ENCODE measurements around the gene AGAP3. TPM values are rescaled to one million over a fixed set of nuclear protein-coding genes. Genes with fewer than 3 reads are reported as not detected.
A peak's percentile ranks its signal among the peaks of the same experiment; 100 is the strongest.

The AGAP3 gene
- total RNA-seq, 2 experiments from 2014 or later, result 20.6 to 22.0 TPM

DNA sequence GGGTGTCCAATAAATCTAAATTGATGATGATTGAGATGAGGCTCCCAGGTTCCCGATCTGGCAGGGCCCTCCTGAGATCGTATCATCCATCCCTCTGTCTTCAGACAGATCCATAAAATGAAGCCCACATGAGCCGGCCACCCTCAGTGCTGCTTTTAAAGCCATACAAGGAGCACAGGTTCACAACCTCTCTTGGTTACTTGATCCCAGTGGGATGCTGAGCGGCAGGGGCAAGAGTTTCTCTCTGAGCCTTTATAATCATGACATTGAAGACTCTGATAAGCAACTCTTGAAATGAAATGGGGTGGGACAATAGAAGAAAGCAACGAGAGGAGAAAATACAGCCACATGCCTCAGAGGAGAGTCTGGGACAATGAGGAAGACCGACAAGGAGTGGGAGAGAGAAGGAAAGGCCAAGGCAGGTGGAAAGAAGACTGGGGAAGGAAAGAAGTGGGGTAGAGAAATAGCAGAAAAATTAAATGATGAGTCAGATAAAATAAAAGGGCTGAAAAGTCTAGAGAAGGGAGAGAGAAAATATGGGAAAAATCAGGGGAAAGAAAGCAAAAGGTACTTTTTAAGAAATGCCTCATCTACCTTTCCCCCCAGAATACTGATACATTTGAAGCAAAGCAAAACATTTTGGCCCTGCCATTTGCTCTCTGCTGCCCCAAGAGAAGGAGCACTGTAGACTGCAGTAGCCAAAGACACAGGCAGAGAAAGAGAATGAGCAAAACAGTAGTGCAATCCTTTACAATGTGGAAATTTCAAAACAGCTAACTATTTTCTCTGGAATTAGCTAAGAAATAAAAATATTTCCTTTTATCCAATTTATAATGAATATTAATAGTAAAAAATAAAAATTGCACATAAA lies 66.6 kb downstream of the AGAP3 start:
- ATAC-seq, result no peak
- POLR2A ChIA-PET, result no interaction called here
- no peaks in the 10 kb centered on the region for H3K4me1 Mint-ChIP-seq (ENCODE audit: low read depth)
- intact Hi-C loops (cut with micrococcal nuclease), result no loop called here
- CTCF ChIA-PET, result interaction anchor here (2.5 to 5.4 kb wide), 2 partner anchors 15 to 29 kb away, joined by 11 to 38 read pairs; partner anchors contain the start of gene GBX1
- H3K4me3 Mint-ChIP-seq, result no peak overlapping the region
- no peaks in the 10 kb centered on the region for H3K36me3 Mint-ChIP-seq (ENCODE audit: low read depth)
- DNase-seq, result no peak
- H3K27me3 Mint-ChIP-seq, result peaks cover 27% of the 10 kb centered on the region
- no peaks in the 10 kb centered on the region for H3K9me3 Mint-ChIP-seq
- TF ChIP-seq, protein P1, sequence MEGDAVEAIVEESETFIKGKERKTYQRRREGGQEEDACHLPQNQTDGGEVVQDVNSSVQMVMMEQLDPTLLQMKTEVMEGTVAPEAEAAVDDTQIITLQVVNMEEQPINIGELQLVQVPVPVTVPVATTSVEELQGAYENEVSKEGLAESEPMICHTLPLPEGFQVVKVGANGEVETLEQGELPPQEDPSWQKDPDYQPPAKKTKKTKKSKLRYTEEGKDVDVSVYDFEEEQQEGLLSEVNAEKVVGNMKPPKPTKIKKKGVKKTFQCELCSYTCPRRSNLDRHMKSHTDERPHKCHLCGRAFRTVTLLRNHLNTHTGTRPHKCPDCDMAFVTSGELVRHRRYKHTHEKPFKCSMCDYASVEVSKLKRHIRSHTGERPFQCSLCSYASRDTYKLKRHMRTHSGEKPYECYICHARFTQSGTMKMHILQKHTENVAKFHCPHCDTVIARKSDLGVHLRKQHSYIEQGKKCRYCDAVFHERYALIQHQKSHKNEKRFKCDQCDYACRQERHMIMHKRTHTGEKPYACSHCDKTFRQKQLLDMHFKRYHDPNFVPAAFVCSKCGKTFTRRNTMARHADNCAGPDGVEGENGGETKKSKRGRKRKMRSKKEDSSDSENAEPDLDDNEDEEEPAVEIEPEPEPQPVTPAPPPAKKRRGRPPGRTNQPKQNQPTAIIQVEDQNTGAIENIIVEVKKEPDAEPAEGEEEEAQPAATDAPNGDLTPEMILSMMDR (IDR thresholded peaks at IDR 0.05), result no peak
- H3K27ac Mint-ChIP-seq, result no peak overlapping the region

DNA sequence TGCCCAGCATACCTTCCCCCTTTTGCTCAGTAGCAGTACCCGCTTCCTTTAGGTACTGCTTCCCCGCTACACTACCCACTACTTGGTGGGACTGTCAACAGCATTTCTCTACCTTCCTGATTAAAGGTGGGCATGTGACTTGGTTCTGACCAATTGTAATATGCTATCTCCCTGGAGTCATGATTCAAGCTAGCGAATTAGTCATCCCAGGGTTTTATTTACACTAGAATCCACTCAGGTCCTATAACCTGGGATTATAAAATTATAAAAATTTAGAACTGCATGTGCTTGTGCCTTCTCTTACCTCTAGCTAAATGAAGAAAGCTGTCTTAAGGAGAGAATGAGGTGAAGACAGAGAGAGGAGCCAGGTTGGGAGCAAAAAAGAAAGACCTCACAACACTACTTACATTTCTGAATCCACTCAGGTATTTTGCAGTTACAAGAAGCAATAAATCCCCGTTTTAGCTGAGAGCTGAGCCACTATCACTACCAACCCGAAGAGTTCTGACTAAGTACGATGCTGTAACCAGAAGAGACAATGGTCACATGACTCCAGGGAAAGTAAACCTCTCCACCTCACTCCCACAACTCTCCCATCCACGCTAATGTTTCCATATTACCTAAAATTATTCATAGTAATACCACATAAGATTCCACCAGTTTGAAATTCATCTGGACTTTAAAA lies 71.5 kb downstream of the AGAP3 start:
- intact Hi-C loops (cut with micrococcal nuclease), result no loop called here
- no peak for ATAC-seq
- no peak for DNase-seq
- no peak overlapping the region for H3K27ac Mint-ChIP-seq
- TF ChIP-seq, protein P1 (IDR thresholded peaks at IDR 0.05), result no peak
- no peaks in the 10 kb centered on the region for H3K4me1 Mint-ChIP-seq (ENCODE audit: low read depth)
- H3K27me3 Mint-ChIP-seq, result peaks cover 17% of the 10 kb centered on the region
- ChIA-PET POLR2A (no interaction called here), CTCF (interaction anchor here (1.0 to 5.4 kb wide), 4 partner anchors 10 to 47 kb away, joined by 4 to 38 read pairs (median 5); partner anchors contain the start of gene GBX1)
- no peak overlapping the region for H3K4me3 Mint-ChIP-seq
- H3K9me3 Mint-ChIP-seq, result no peaks in the 10 kb centered on the region
- H3K36me3 Mint-ChIP-seq (ENCODE audit: low read depth), result no peaks in the 10 kb centered on the region

DNA sequence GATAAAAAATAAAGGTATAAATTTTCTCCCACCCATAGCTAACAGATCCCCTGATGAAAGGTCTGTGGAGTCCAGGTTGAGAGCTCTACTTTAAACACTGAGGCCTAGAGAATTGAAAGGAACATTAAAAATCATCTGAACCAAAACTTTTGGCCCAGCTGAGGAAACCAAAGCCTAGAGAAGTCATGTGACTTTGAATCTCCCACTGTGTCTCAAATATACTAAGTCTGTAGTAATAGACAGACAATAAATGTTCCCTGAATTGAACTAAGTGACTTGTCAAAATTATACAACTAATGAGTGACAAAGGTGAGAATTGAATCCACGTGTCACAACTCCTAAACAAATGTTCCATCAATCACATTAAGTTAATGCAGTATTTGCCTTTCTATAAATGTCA lies 75.5 kb downstream of the AGAP3 start:
- Mint-ChIP-seq H3K27me3 (peaks cover 10% of the 10 kb centered on the region), H3K9me3 (no peaks in the 10 kb centered on the region), H3K4me1 (ENCODE audit: low read depth) (no peaks in the 10 kb centered on the region), H3K4me3 (no peak overlapping the region), H3K27ac (no peak overlapping the region), H3K36me3 (ENCODE audit: low read depth) (no peaks in the 10 kb centered on the region)
- POLR2A ChIA-PET, result no interaction called here
- TF ChIP-seq, protein P1 (IDR thresholded peaks at IDR 0.05), result no peak
- CTCF ChIA-PET, result interaction anchor here (0.7 to 1.4 kb wide), 3 partner anchors 8 to 144 kb away, joined by 3 to 4 read pairs (median 3); no protein-coding TSS in a partner anchor
- intact Hi-C loops (cut with micrococcal nuclease), result no loop called here
- DNase-seq, result no peak
- no peak for ATAC-seq

DNA sequence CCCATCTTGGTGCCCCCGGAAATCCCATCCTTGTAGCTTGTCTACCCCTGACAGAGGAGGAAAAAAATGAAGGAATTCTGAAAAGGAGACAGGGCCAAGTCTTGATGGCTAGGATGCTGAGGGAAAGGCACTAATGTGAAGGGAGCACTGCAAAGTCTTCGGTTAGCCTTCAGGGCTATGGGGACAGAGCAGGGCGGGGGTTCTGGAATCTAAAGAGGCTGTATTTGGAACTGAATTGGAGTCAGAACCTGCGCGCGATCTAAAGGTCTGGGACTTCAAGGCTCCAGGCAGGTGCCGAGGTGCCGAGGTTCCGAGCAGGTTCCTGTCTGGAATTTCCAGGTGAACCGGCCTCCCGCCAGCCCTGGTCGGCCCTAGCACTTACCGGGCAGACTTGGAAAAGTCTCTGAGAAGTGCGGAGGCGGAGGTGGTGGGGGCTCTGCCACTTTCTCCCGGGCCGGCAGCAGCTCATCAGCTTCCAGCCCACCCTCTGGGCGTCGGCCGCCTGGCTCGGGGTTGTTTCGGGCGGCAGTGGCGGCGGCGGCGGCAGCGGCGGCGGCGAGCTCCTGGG lies 80.4 kb downstream of the AGAP3 start:
- ATAC-seq (no peak), DNase-seq (no peak)
- TF ChIP-seq, protein P1 (IDR thresholded peaks at IDR 0.05), result no peak
- H3K27ac Mint-ChIP-seq, result no peak overlapping the region
- H3K27me3 Mint-ChIP-seq, result peaks cover 33% of the 10 kb centered on the region
- peak overlapping the region; percentile 28 for H3K4me3 Mint-ChIP-seq
- POLR2A ChIA-PET, result no interaction called here
- CTCF ChIA-PET, result interaction anchor here (0.9 to 5.9 kb wide), 10 partner anchors 11 to 138 kb away, joined by 3 to 38 read pairs (median 7); no protein-coding TSS in a partner anchor
- intact Hi-C loops (cut with micrococcal nuclease), result no loop called here
- H3K36me3 Mint-ChIP-seq (ENCODE audit: low read depth), result no peaks in the 10 kb centered on the region
- no peaks in the 10 kb centered on the region for H3K9me3 Mint-ChIP-seq
- peaks cover 3% of the 10 kb centered on the region for H3K4me1 Mint-ChIP-seq (ENCODE audit: low read depth)
